A673 (cell line): ENCODE measurements around the gene LYSET. TPM values are rescaled to one million over a fixed set of nuclear protein-coding genes. Genes with fewer than 3 reads are reported as not detected.
"Not testable (repeated sequence)": the region's sequence is repeated elsewhere in the genome, so short reads cannot be mapped to it uniquely, and the experiment has no call there.

Source experiments
- BruUV-seq: library from RNA; stranded (reverse); fragments of 400-500 nt; replicated peaks from 2 replicates; lab custom pipeline; 2021; lab: Mats Ljungman, UMichigan
- CTCF ChIA-PET: fragments of 300-600 bp; sonication (Branson Sonifier 250); formaldehyde crosslinking; loops from one replicate; lab custom pipeline; 2022; ENCODE audit warnings: antibody characterized with exemption; lab: Charles Lee
- POLR2A ChIA-PET: fragments of 300-600 bp; sonication (Branson Sonifier 250); formaldehyde crosslinking; loops from one replicate; lab custom pipeline; 2022; ENCODE audit warnings: antibody characterized with exemption; ENCODE audit not compliant: low non-redundant PET; lab: Charles Lee
- DNase-seq: peaks from one replicate; pipeline ENCODE4 v3.0.0-alpha.2; 2015; ENCODE audit warnings: low spot score
- H3K27ac ChIP-seq: fragments of 200-600 bp; sonication (generic); 2 replicates; pipeline ENCODE4 v1.5.1; 2016; ENCODE audit warnings: mixed run types, low read depth, mild to moderate bottlenecking, mixed read lengths, antibody characterized with exemption, low read length; ENCODE audit not compliant: poor library complexity, severe bottlenecking
- H3K27me3 ChIP-seq: fragments of 200-600 bp; sonication (generic); replicated peaks from 2 replicates; pipeline ENCODE4 v1.6.1; 2017; ENCODE audit warnings: mixed run types, low read depth, mild to moderate bottlenecking, mixed read lengths, antibody characterized with exemption, low read length; ENCODE audit not compliant: insufficient read depth, poor library complexity
- H3K36me3 ChIP-seq: fragments of 200-600 bp; sonication (generic); 2 replicates; pipeline ENCODE4 v1.6.1; 2016; ENCODE audit warnings: mixed run types, mild to moderate bottlenecking, mixed read lengths, antibody characterized with exemption, low read length; ENCODE audit not compliant: insufficient read depth, poor library complexity, severe bottlenecking
- H3K4me1 ChIP-seq: fragments of 200-600 bp; sonication (generic); 2 replicates; pipeline ENCODE4 v1.6.1; 2017; ENCODE audit warnings: mixed run types, mild to moderate bottlenecking, mixed read lengths, antibody characterized with exemption, low read length; ENCODE audit not compliant: insufficient read depth, poor library complexity, severe bottlenecking
- H3K4me3 ChIP-seq: fragments of 200-600 bp; sonication (generic); 2 replicates; pipeline ENCODE4 v1.5.1; 2016; ENCODE audit warnings: low read depth, mixed run types, mild to moderate bottlenecking, mixed read lengths, low read length; ENCODE audit not compliant: poor library complexity, severe bottlenecking
- H3K9me3 ChIP-seq: fragments of 200-600 bp; sonication (generic); 2 replicates; pipeline ENCODE4 v1.6.1; 2016; ENCODE audit warnings: mixed run types, low read depth, mild to moderate bottlenecking, mixed read lengths, antibody characterized with exemption, low read length; ENCODE audit not compliant: poor library complexity, severe bottlenecking
- CTCF ChIP-seq: fragments of 300-800, 200-600 bp; sonication (generic); conservative IDR thresholded peaks from 2 replicates; pipeline ENCODE4 v1.5.1; 2017; ENCODE audit warnings: low read depth, mild to moderate bottlenecking, antibody characterized with exemption, low read length, moderate library complexity, mixed read lengths
- EZH2 ChIP-seq: fragments of 200-600 bp; sonication (generic); IDR thresholded peaks from 2 replicates; pipeline ENCODE4 v1.6.1; 2017; ENCODE audit warnings: borderline replicate concordance, low read depth, mild to moderate bottlenecking, mixed read lengths, antibody characterized with exemption, low read length; ENCODE audit not compliant: poor library complexity, severe bottlenecking
- intact Hi-C: fragments of 100-400 bp; cut with micrococcal nuclease; formaldehyde crosslinking; loops from one replicate; pipeline ENCODE4 v1.10.0; 2022; ENCODE audit not compliant: unreplicated experiment
- total RNA-seq: library from RNA; stranded (reverse); gene quantifications from 2 replicates; pipeline ENCODE4 v1.2.3, GENCODE V29; 2021

LYSET gene
- total RNA-seq, 1 experiment from 2014 or later, result 26.8 TPM

DNA sequence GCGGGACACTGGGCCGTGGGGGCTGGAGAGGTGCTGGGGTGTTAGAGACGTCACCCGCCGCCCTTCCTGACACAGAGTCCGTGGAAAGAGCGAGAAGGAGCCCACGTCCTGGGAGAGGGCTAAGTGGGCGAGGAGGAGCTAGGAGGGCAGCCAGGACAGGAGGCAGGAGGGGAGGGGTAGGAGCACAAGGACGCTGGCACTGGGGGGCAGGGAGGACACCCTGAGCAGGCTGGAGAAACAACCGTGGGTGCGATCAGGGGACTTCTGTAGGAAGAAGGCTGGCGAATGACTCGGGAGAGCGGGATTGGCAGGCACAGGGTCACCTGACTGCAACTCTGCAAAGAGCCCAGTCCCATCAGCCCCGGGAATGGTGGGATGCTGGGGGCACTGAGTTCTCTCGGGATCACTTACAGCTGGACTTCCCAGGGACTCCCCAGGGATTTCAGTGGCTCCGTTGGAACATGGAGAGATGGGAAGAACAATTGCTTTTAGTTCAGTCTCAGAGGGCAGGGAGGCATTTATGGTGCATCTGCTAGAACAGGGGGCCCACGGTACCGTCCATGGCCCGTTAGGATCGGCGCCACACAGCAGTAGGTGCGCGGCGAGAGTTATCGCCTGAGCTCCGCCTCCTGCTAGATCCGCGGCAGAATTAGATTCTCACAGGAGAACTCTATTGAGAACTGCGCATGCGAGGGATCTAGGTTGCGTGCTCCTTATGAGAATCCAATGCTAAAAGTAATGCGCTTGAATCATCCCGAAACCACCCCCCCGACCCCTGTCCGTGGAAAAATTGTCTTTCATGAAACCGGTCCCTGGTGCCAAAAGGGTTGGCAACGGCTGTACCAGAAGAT is 46.2 kb downstream of the LYSET start:
- H3K4me1 ChIP-seq, result no peaks in the 10 kb centered on the region
- ChIA-PET CTCF (interaction anchor here (0.5 kb wide), 2 partner anchors 18 to 72 kb away, joined by 4 to 7 read pairs; no protein-coding TSS in a partner anchor), POLR2A (interaction anchor here (0.5 kb wide), 1 partner anchor 27 kb away, joined by 3 read pairs; no protein-coding TSS in a partner anchor)
- no peaks in the 10 kb centered on the region for H3K9me3 ChIP-seq
- H3K27ac ChIP-seq, result peak overlapping the region; percentile 57
- peak overlapping the region; percentile 43 for H3K4me3 ChIP-seq
- peaks cover 12% of the 10 kb centered on the region for H3K36me3 ChIP-seq
- peak; percentile 68 for DNase-seq
- H3K27me3 ChIP-seq, result no peaks in the 10 kb centered on the region
- intact Hi-C loops, result loop anchor here (5.0 to 10.0 kb wide), 2 partner anchors 311 to 383 kb away; no protein-coding TSS in a partner anchor
- BruUV-seq, result no TSS peak
- TF ChIP-seq EZH2, result no peak
- no peak for TF ChIP-seq CTCF

DNA sequence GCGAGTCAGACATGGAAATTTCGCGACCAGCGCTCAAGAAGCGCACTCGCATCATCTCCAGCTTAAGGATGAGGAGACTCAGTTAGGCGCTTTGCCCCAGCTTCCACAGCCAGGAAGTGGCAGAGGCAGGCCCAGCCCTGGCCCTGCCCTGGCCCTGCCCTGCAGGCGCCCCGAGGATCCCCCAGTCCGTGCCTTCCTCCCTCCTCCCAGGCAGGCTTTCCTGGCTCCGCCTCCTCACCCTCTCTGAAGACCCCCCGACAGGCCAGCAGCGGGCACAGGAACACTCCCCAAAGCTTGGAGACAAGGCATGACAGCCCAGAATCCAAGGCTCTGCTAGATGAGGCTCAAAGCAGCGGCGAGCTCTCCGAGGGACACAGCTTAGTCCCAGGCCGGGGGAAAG is 47.0 kb downstream of the LYSET start:
- Histone ChIP-seq H3K4me1 (no peaks in the 10 kb centered on the region), H3K27me3 (no peaks in the 10 kb centered on the region), H3K9me3 (no peaks in the 10 kb centered on the region), H3K36me3 (peaks cover 9% of the 10 kb centered on the region), H3K27ac (no peak overlapping the region), H3K4me3 (no peak overlapping the region)
- no TSS peak for BruUV-seq
- no peak for DNase-seq
- ChIA-PET POLR2A (no interaction called here), CTCF (interaction anchor here (0.6 to 0.7 kb wide), 2 partner anchors 105 to 548 kb away, joined by 3 to 6 read pairs; no protein-coding TSS in a partner anchor)
- intact Hi-C loops, result loop anchor here (5.0 to 10.0 kb wide), 2 partner anchors 310 to 383 kb away; no protein-coding TSS in a partner anchor
- no peak for TF ChIP-seq CTCF
- TF ChIP-seq EZH2, result no peak

DNA sequence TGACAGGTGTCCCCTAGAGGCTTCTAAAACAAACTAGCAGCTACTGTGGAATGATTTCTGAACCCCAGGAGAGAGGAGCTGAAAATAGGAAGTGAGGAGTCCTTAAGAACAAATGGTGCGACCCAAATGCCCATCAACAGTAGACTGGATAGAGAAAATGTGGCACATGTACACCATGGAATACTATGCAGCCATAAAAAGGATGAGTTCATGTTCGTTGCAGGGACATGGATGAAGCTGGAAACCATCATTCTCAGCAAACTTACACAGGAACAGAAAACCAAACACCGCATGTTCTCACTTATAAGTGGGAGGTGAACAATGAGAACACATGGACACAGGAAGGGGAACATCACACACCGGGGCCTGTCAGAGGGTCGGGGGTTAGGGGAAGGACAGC is 48.0 kb downstream of the LYSET start:
- intact Hi-C loops, result loop anchor here (5.0 to 10.0 kb wide), 2 partner anchors 309 to 382 kb away; no protein-coding TSS in a partner anchor
- H3K27me3 ChIP-seq, BruUV-seq, H3K36me3 ChIP-seq, H3K27ac ChIP-seq, H3K9me3 ChIP-seq, POLR2A ChIA-PET, H3K4me1 ChIP-seq, H3K4me3 ChIP-seq, DNase-seq: not testable (repeated sequence)
- CTCF ChIA-PET, result interaction anchor here (0.6 to 0.9 kb wide), 3 partner anchors 106 to 549 kb away, joined by 3 to 6 read pairs (median 3); no protein-coding TSS in a partner anchor
